ENCODE measurements around the gene HNRNPR.

DNA sequence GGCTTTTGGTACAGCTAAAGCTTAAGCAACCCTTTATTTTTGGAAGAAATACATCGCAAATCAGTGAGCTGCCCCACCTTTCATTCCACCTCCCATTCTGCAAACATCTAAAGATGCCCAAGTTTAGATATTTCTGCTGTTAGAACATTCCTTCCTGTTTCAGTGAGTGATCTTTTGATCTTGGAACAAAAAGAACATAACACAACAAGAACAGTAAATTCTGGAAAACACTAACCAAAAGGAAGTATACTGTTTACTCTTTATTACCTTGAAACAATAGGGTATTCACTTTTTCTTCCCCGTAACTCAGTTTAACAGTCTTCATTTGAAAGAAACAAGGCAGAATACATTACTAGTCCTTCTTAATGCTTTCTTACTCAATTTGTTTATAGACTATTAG lies 40.6 kb downstream of the HNRNPR start:
- TF ChIP-seq, protein P1, sequence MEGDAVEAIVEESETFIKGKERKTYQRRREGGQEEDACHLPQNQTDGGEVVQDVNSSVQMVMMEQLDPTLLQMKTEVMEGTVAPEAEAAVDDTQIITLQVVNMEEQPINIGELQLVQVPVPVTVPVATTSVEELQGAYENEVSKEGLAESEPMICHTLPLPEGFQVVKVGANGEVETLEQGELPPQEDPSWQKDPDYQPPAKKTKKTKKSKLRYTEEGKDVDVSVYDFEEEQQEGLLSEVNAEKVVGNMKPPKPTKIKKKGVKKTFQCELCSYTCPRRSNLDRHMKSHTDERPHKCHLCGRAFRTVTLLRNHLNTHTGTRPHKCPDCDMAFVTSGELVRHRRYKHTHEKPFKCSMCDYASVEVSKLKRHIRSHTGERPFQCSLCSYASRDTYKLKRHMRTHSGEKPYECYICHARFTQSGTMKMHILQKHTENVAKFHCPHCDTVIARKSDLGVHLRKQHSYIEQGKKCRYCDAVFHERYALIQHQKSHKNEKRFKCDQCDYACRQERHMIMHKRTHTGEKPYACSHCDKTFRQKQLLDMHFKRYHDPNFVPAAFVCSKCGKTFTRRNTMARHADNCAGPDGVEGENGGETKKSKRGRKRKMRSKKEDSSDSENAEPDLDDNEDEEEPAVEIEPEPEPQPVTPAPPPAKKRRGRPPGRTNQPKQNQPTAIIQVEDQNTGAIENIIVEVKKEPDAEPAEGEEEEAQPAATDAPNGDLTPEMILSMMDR (tag by site-specific recombination; IDR thresholded peaks at IDR 0.05) = no peak
- no peak for TF ChIP-seq RBAK (tag by site-specific recombination; IDR thresholded peaks at IDR 0.05)
- TF ChIP-seq ZNF837 (tag by site-specific recombination; IDR thresholded peaks at IDR 0.05) = no peak
- TF ChIP-seq, protein P2, sequence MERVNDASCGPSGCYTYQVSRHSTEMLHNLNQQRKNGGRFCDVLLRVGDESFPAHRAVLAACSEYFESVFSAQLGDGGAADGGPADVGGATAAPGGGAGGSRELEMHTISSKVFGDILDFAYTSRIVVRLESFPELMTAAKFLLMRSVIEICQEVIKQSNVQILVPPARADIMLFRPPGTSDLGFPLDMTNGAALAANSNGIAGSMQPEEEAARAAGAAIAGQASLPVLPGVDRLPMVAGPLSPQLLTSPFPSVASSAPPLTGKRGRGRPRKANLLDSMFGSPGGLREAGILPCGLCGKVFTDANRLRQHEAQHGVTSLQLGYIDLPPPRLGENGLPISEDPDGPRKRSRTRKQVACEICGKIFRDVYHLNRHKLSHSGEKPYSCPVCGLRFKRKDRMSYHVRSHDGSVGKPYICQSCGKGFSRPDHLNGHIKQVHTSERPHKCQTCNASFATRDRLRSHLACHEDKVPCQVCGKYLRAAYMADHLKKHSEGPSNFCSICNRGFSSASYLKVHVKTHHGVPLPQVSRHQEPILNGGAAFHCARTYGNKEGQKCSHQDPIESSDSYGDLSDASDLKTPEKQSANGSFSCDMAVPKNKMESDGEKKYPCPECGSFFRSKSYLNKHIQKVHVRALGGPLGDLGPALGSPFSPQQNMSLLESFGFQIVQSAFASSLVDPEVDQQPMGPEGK (tag by site-specific recombination; IDR thresholded peaks at IDR 0.05) = no peak
- no peak for TF ChIP-seq ZNF561 (tag by site-specific recombination; IDR thresholded peaks at IDR 0.05; ENCODE audit: borderline replicate concordance)
- TF ChIP-seq, protein P3, sequence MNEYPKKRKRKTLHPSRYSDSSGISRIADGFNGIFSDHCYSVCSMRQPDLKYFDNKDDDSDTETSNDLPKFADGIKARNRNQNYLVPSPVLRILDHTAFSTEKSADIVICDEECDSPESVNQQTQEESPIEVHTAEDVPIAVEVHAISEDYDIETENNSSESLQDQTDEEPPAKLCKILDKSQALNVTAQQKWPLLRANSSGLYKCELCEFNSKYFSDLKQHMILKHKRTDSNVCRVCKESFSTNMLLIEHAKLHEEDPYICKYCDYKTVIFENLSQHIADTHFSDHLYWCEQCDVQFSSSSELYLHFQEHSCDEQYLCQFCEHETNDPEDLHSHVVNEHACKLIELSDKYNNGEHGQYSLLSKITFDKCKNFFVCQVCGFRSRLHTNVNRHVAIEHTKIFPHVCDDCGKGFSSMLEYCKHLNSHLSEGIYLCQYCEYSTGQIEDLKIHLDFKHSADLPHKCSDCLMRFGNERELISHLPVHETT (tag by site-specific recombination; IDR thresholded peaks at IDR 0.05) = no peak
